Adrenal gland (tissue), 12 donors: ENCODE measurements around the gene TAF15. TPM values are rescaled to one million over a fixed set of nuclear protein-coding genes. Genes with fewer than 3 reads are reported as not detected.

ENCODE experiments used
- DNase-seq, 7 donors: peaks; one replicate each; pipeline ENCODE4 v3.0.0-alpha.2; 2019 to 2020
- H3K27ac ChIP-seq, 5 donors: fragments of 200-600 bp; sonication (generic) in 4 of 5; 1 replicate in 3 of 5; 2 replicates in 2 of 5; pipeline versions ENCODE4 v1.5.1 to v1.8.0; 2016 to 2020; ENCODE audit warnings: mild to moderate bottlenecking in 1 of 5
- H3K27me3 ChIP-seq: fragments of 200-600 bp; 2 replicates; pipeline ENCODE4 v1.8.0; 2021
- H3K36me3 ChIP-seq, 2 donors: fragments of 200-600 bp; replicated peaks in 1 of 2; 1 replicate in 1 of 2; 2 replicates in 1 of 2; pipeline versions ENCODE4 v1.5.1 to v1.8.0; 2018 to 2022
- H3K4me1 ChIP-seq, 2 donors: fragments of 200-600 bp; replicated peaks in 1 of 2; 1 replicate in 1 of 2; 2 replicates in 1 of 2; pipeline versions ENCODE4 v1.5.1 to v1.8.0; 2018 to 2021
- H3K4me3 ChIP-seq, 4 donors: fragments of 200-600 bp; sonication (generic) in 3 of 4; one replicate each; pipeline ENCODE4 v1.5.1; 2016 to 2018
- H3K9me3 ChIP-seq, 3 donors: fragments of 200-600 bp; sonication (generic) in 1 of 3; replicated peaks in 1 of 3; 1 replicate in 2 of 3; 2 replicates in 1 of 3; pipeline versions ENCODE4 v1.5.1 to v1.8.0; 2016 to 2021
- POLR2A ChIP-seq, 2 donors: fragments of 450-650 bp; IDR thresholded peaks; one replicate each; pipeline ENCODE4 v1.6.1; 2017; ENCODE audit warnings: antibody characterized with exemption in 2 of 2, mild to moderate bottlenecking in 2 of 2, moderate library complexity in 1 of 2
- WGBS, 4 donors: extraction: QIAGEN DNeasy Blood & Tissue Kit in 2 of 4; methylation state at CpG; one replicate each; pipeline versions ENCODE4 v1.1.5 to v1.1.7; 2013 to 2017; 5-methylcytosine and 5-hydroxymethylcytosine counted together
- intact Hi-C, 2 donors: fragments of 100-400 bp; cut with DNase I; formaldehyde crosslinking; loops; one replicate each; pipeline versions ENCODE4 v1.14.1 to v1.15.0; 2022 to 2023
- polyA plus RNA-seq, 3 donors: library from polyadenylated mRNA; stranded (reverse); fragments of 200-250 nt in 2 of 3; fragments of 350-450 nt in 1 of 3; fragmentation: Illumina TruSeq in 1 of 3; extraction: RNeasy Lipid Tissue Mini Kit (QIAGEN cat#74804) in 1 of 3; gene quantifications; one replicate each; pipeline ENCODE4 v1.2.3, GENCODE V29; 2013 to 2014
- total RNA-seq, 9 donors: library from RNA; depleted of rRNA in 4 of 9; stranded (reverse); fragments of >200 nt in 4 of 9; fragments of 120-200 nt in 1 of 9; fragmentation: NEBNext Ultra II Directional in 1 of 9; extraction: Animal tissue kit (Norgen Biotek cat#: 25700) in 1 of 9; gene quantifications; one replicate each; pipeline versions ENCODE4 v1.1.0 to v1.2.4, GENCODE V29; 2013 to 2023
- TF ChIP-seq, protein P1 (sequence below), 6 experiments: fragments of 450-650 bp in 4 of 6; fragments of 200-600 bp in 2 of 6; sonication (generic) in 1 of 6; IDR thresholded peaks; 1 replicate in 5 of 6; 2 replicates in 1 of 6; pipeline versions ENCODE4 v1.5.1 to v1.8.0; 2016 to 2021; ENCODE audit warnings: antibody characterized with exemption in 6 of 6, mild to moderate bottlenecking in 2 of 6, moderate library complexity in 1 of 6
- donor health status: healthy with polysubstance abuse.
- donor health status: Bipolar disorder and iron deficiency.
- donor health status: DM: yes; HTN: yes; CAD: no.
- donor health status: DM: no; HTN: no; CAD: no.
- donor health status: DM: no; HTN: no; CAD: no.
- donor health status: DM: yes; HTN: yes; CAD: no.

Gene TAF15
- total and polyA plus RNA-seq, 12 donors: 27.8 to 213 (median 145) TPM

- WGBS, 4 donors: 19 to 32% (median 23%) methylated on average over 19 of the region's 19 CpGs
- Histone ChIP-seq H3K36me3 (no peaks in the 10 kb centered on the region), H3K9me3 (no peaks in the 10 kb centered on the region), H3K27ac (peak overlapping the region; percentile 77 to 97 (median 95)), H3K27me3 (no peaks in the 10 kb centered on the region), H3K4me3 (peak overlapping the region in 2 of 4 donors; percentile 86 to 91), H3K4me1 (peaks cover 14 to 24% of the 10 kb centered on the region in 2 donors)
- DNase-seq: peak in 1 of 7 donors; percentile 36
- TF ChIP-seq, protein P1, sequence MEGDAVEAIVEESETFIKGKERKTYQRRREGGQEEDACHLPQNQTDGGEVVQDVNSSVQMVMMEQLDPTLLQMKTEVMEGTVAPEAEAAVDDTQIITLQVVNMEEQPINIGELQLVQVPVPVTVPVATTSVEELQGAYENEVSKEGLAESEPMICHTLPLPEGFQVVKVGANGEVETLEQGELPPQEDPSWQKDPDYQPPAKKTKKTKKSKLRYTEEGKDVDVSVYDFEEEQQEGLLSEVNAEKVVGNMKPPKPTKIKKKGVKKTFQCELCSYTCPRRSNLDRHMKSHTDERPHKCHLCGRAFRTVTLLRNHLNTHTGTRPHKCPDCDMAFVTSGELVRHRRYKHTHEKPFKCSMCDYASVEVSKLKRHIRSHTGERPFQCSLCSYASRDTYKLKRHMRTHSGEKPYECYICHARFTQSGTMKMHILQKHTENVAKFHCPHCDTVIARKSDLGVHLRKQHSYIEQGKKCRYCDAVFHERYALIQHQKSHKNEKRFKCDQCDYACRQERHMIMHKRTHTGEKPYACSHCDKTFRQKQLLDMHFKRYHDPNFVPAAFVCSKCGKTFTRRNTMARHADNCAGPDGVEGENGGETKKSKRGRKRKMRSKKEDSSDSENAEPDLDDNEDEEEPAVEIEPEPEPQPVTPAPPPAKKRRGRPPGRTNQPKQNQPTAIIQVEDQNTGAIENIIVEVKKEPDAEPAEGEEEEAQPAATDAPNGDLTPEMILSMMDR (IDR thresholded peaks at IDR 0.05): no peak
- TF ChIP-seq POLR2A (IDR thresholded peaks at IDR 0.05): no peak
- intact Hi-C loops: loop anchor here in 1 of 2 donors (5.0 kb wide), 1 partner anchor 41 kb away; no protein-coding TSS in a partner anchor
Measured at GRCh38 chr17:35808240-35808961, 883 bp upstream of the TAF15 start.

GRCh38 chr17:35809855-35810461 lies 674 bp downstream of the TAF15 start:
- H3K27ac ChIP-seq: peak overlapping the region; percentile 86 to 97 (median 95)
- no peaks in the 10 kb centered on the region for H3K36me3 ChIP-seq
- TF ChIP-seq, protein P1 (IDR thresholded peaks at IDR 0.05): no peak
- no peak for TF ChIP-seq POLR2A (IDR thresholded peaks at IDR 0.05)
- H3K9me3 ChIP-seq: no peaks in the 10 kb centered on the region
- H3K4me1 ChIP-seq: peaks cover 14 to 29% of the 10 kb centered on the region in 2 donors
- 0 to 2% (median 1%) methylated on average over 9 to 24 of the region's 24 CpGs for WGBS, 4 donors
- H3K27me3 ChIP-seq: no peaks in the 10 kb centered on the region
- H3K4me3 ChIP-seq: peak overlapping the region; percentile 43 to 96 (median 88)
- peak in 2 of 7 donors; percentile 19 to 51 for DNase-seq
- intact Hi-C loops: loop anchor here in 1 of 2 donors (5.0 kb wide), 1 partner anchor 43 kb away; no protein-coding TSS in a partner anchor

DNA sequence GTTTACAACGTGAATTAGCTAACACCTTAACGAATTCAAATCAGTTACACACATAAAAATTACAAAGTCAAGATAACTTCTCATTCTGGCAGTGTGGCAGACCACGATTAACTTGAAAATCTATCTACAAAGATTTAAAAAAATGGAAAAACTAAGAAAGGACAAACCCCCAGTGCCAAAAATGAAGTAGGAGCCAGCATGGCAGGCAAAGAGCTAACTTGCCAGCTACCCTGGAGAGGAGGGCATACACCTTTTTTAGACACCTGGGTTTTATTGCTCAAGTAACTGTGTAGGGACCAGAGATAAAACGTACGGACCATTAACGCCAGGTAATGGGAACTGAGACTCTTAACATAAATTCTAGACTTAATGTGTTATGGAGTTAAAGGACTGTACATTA lies 2.5 kb downstream of the TAF15 start:
- Histone ChIP-seq H3K36me3 (peaks cover 0 to 6% of the 10 kb centered on the region in 2 donors), H3K4me3 (peak overlapping the region in 1 of 4 donors; percentile 86), H3K27ac (no peak overlapping the region), H3K27me3 (no peaks in the 10 kb centered on the region), H3K4me1 (peaks cover 14 to 37% of the 10 kb centered on the region in 2 donors), H3K9me3 (no peaks in the 10 kb centered on the region)
- TF ChIP-seq, protein P1 (IDR thresholded peaks at IDR 0.05): no peak
- TF ChIP-seq POLR2A (IDR thresholded peaks at IDR 0.05): no peak
- 79 to 83% (median 81%) methylated on average over 6 of the region's 6 CpGs for WGBS, 4 donors
- intact Hi-C loops: no loop called here
- DNase-seq: peak in 1 of 7 donors; percentile 5

DNA sequence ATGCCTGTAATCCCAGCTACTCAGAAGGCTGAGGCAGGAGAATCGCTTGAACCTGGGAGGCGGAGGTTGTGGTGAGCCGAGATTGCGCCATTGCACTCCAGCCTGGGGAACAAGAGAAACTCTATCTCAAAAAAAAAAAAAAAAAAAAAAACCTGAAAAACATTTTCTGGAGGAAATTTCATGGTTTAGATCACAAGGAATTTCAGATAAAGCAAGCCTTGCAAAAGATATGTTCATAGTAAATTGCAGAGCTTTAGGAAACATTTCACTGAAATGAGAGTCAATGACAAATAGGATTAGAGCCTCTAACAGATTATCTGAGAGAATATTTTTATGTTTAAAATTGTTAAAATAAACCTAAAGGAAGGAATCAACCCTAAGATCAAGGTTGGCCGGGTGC lies 3.2 kb downstream of the TAF15 start:
- no peak overlapping the region for H3K4me3 ChIP-seq
- no peak overlapping the region for H3K27ac ChIP-seq
- H3K9me3 ChIP-seq: no peaks in the 10 kb centered on the region
- TF ChIP-seq, protein P1 (IDR thresholded peaks at IDR 0.05): no peak
- TF ChIP-seq POLR2A (IDR thresholded peaks at IDR 0.05): no peak
- peaks cover 0 to 6% of the 10 kb centered on the region in 2 donors for H3K36me3 ChIP-seq
- no peak for DNase-seq
- H3K4me1 ChIP-seq: peaks cover 14 to 44% of the 10 kb centered on the region in 2 donors
- no peaks in the 10 kb centered on the region for H3K27me3 ChIP-seq
- 81 to 87% (median 85%) methylated on average over 5 of the region's 5 CpGs for WGBS, 4 donors
- intact Hi-C loops: no loop called here
